Glomerular endothelial cell (primary cell): ENCODE data around the gene POLA1. TPM values are rescaled to one million over a fixed set of nuclear protein-coding genes. Genes with fewer than 3 reads are reported as not detected.

Experiments
- DNase-seq: peaks from one replicate; pipeline ENCODE4 v3.0.0-alpha.2; 2011; ENCODE audit warnings: low read depth, low spot score; ENCODE audit errors: extremely low read depth
- total RNA-seq: library from RNA; depleted of rRNA; stranded (reverse); fragments of >200 nt; gene quantifications from 2 replicates; pipeline ENCODE4 v1.2.3, GENCODE V29; 2015

Gene POLA1
- total RNA-seq, 1 donor from 2014 or later: 9.6 TPM

DNA sequence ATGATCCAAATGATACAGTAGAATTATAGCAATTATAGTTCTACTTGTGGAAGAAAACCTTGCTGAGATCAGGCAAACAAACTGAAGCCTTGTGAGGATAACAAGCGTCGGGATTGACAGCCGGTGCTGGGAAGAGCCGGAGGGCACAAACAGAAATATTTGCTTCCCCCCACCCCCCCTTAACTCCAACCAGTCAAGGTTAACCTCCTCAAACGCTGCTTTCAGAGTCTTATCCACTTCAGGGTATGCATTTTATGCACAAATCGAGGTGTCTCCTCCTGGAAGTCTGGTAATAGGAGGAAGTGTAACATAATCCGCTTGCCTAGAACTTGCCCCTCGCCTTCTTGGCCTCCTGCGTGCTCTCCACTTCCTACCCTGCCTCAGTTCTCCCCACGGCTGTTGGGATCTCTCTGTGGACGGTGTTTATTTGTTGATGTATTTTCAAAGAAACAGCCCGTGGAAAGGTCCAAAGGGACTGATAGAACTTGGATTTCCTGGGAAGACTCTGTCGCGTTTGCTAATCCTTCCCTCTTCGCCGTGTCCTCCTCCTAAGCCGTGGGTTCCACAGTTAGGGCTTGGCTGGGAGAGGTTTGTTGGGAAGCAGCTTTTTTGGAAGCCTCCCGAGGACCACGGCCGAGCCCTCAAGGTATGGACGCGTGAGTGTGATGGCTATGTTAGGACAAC is 326.1 kb downstream of the POLA1 start:
- no peak for DNase-seq

DNA sequence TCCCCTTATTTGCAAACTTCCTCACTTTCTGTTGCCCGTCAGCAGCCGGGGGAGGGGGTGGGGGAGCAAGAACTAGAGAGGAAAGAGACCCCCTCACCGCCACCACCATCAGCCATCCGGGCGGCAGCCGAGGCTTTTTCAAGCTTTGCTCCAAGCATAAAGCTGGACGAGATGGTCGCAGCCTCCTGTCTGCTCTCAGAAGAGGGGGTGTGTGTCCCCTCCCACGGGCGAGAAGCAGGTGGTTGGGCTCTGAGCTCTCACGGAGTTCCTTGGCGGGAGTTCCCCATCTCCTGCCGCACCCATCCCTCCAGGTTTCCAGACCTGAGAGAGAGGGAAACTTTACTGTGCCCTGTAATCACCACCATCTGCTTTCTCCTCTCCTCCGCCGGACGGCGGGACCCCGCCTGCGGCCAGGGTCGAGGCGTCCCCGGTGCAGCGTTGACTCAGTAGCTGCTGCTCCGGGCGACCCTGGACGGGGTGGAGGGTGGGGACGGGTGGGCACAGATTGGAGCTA is 326.7 kb downstream of the POLA1 start:
- no peak for DNase-seq

DNA sequence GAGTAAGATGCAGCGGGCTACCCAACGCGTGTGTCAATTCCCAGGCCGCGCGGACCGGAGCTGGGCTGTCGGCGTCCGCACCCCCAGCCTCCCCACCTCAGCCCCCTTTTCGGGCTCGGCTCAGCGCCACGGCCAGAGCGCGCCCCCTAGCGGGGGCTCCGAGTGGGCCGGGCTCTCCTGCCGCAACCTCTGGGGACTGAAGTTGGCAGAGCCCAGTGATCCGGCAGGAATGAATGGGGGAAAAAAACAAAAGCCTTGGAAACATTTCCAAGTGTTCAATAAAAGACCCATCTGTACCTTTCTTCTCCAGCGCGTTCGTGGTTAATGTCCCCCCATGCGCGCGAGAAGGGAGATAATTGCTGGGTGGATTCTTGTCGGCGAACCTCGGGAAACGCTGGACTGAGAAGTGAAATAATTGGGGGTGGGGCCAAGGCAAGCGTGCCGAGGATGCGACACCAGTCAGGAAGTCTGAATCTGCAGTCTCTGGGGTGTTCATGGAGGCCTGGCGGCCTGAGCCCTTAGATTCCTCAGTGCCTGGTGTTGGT is 327.3 kb downstream of the POLA1 start:
- DNase-seq: no peak

DNA sequence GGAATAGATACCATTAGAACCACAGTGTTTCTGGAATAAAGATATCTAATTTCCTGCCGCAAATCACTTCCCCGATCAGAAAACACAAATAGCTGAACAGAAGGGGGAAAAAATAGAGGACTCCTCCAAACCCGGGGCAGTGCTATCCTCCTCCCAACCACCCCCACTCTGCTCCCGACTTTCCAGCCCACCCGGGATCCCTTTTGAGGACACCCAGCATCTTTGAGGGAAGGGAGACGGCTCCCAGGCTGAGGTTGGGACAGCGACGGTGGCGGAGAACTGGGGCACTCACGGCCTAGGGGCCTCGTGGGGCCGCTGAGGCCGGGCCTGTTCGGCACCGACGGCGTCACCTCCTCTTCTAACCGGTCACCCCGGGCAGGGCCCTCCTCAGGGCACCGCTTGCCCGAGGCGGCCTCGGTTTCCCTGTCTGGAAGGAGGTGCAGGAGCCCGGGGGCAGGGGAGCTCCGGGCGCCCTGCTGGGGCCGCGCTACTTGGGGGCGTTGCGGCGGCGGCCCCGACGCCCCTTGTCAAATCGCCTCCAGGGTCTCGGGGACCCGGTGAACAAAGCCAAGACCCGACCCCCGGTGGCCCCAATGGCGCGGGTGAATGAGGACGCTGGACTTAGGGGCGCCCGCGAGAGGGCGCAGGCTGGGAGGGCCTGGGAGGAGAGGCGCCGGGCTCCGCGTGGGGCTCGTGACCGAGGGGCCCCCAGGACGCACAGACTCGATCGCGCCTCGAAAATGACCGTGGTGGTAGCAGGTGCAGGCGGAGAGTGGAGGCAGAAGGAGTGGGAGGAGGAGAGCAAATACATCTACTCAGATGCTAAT is 329.0 kb downstream of the POLA1 start:
- DNase-seq: no peak

DNA sequence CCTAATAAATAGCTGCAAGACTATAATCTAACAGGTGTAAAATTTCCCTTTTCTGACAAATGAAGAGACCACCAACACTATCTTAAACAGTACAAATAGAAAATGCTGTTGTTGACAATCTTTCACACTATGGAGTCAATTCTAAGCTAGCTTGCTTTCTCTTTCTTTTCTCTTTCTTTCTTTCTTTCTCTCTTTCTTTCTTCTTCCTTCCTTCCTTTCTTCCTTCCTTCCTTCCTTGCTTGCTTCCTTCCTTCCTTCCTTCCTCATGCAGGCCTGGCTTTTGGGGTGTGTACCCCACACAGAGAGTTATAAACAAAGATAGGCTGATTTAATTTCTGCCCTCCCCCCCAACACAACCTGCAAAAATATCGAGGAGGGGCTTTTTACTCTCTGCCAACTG is 330.2 kb downstream of the POLA1 start:
- no peak for DNase-seq

DNA sequence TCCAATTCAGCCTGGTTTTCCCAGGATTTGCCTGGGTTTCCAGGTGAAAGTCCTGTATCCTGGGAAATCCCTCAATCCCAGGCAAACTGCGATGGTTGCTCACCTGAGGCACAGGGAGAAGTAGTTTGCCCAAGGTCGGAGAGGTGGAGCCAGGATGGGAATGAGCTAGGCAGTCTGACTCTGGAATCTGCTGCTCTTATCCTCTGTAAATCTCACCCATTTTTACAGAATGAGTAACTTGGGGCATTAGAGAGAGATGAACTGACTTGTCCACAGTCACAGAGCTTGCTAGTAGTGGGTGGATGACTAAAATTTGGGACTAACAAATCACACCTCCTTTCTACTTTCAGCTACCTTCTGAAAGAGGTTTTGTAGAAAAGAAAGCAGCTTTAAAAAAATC is 331.9 kb downstream of the POLA1 start:
- no peak for DNase-seq

DNA sequence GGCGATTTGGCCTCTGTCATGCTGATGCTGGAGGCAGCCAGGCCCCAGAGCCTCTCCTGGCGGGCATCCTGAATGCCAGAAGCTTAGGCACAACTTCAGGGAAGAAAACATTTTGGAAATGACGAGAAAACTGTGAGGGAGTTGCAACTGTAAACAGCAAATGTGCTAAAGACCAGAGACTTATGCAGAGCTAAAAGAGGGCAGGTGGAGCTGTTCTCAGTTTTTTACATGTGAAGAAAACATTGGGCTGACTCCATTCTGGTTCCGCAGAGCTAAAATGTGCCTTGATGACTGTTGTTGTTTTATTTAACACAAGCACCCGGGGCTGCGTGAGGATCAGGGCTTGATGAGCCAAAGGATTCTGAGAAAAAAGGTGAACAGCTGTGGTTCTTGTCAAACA is 332.9 kb downstream of the POLA1 start:
- DNase-seq: no peak

DNA sequence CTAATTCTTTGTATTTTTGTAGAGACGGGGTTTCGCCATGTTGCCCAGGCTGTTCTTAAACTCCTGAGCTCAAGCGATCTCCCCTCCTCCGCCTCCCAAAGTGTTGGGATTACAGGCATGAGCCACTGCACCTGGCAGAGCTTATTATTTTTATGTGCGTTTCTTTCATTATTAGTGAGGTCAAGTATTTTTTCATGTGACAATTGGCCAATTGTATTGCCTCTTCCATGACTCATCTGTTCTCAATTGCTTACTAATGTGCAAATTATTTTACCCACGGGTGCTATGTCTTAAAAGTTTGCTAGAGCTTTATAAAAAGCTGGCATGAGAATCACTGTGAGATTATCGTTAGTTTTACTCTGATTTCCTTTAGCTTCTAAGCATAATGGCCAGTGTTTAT is 335.0 kb downstream of the POLA1 start:
- no peak for DNase-seq

DNA sequence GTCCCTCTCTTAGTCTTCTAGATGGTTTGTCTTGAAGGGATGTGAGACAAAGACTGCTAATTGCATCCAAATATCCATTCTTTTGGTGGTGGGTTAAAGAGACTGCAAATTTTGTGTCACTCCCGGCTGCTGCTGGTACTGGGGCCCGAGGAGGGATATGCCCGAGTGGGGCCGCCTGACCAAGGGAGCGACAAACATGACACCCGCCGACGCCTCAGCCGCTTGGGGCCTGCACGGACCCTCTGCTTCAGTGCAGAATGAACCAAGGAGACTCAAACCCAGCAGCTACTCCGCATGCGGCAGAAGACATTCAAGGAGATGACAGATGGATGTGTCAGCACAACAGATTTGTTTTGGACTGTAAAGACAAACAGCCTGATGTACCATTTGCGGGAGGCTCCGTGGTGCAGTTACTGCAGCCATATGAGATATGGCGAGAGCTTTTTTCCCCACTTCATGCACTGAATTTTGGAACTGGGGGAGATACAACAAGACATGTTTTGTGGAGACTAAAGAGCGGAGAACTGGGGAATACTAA is 335.6 kb downstream of the POLA1 start:
- DNase-seq: no peak

DNA sequence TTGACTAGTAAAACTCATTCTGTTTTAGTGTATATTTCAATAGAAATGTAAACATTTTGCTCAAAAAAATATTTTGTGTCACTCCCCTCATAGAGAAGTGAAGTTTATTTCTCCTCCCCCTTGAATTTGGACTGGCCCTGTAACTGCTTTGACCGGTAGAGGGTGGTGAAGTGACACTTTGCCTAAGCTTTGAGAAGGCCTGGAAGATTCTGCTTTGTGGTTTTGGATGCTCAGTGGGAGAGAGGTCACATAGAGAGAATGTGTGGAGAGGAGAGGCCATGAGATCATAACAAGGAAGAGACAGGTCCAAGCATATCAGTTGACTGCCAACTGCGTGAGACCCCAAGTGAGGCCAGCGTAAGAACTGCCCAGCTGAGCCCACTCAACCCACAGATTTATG is 341.2 kb downstream of the POLA1 start:
- no peak for DNase-seq

DNA sequence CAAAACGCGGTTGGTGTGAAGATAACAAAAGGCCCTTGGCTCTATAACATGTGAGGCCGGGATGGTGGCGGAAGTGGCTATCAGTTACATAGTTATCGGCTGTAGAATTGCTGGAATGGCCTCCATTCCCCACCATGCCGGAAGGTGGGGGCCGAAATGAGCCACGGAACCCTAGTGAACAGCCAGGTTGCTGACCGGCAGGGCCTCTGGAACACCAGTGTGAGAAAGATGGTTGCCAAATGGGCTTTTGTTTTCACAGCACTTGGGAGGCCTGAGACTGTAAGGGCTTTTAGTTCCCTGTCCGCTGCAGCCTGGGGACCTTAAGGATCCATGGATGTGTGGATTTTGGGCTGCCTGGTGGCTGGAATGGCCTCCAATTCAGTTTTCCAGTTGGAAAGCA is 345.3 kb downstream of the POLA1 start:
- no peak for DNase-seq

DNA sequence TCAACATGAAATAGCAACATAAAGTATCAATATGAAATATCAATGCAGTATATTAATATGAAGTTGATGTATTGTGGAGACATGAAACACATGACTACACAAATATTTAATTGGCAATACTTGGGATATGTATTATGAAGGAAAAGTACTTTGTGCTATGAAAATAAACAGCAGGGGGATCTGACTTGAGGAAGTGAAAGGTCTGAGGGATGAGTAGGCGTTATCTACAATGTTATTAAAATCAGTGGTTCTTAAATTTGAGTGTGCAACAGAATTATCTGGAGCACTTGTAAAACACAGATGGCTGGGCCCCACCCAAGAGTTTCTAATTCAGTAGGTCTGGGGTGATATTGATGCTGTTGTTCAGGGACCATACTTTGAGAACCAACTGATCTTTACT is 349.5 kb downstream of the POLA1 start:
- no peak for DNase-seq

Other genes with a start within 250 kb of the POLA1 start
- 6.4 and 11.4 TPM in 2 replicates for gene PDK3, start 228.6 kb upstream of the POLA1 start, total RNA-seq
- under 0.01 TPM in 1 of 2 replicates, not detected in the other for gene PCYT1B, start 46.6 kb upstream of the POLA1 start, total RNA-seq